ENCODE results near the gene SEC22C.

The SEC22C gene

GRCh38 chr3:42526616-42527367 is 55.0 kb downstream of the SEC22C start:
- TF ChIP-seq TAF1 (IDR thresholded peaks at IDR 0.05; ENCODE audit: borderline replicate concordance, insufficient read depth, low read length): no peak
- no peak for TF ChIP-seq POLR2AphosphoS5 (IDR thresholded peaks at IDR 0.05; ENCODE audit: low read depth, low read length)
- no peak for TF ChIP-seq FOXP2 (optimal IDR thresholded peaks at IDR 0.05; ENCODE audit: borderline replicate concordance, extremely low read depth, extremely low read length, insufficient read depth)
- TF ChIP-seq REST (IDR thresholded peaks at IDR 0.05; ENCODE audit: insufficient read depth in 1 of 2, low read depth in 2 of 2, low read length in 2 of 2): no peak
- no peak for TF ChIP-seq SIN3A (IDR thresholded peaks at IDR 0.05; ENCODE audit: borderline replicate concordance, insufficient read depth, low read length)

- no peak for TF ChIP-seq REST (IDR thresholded peaks at IDR 0.05; ENCODE audit: insufficient read depth in 1 of 2, low read depth in 2 of 2, low read length in 2 of 2)
- TF ChIP-seq POLR2AphosphoS5 (IDR thresholded peaks at IDR 0.05; ENCODE audit: low read depth, low read length): no peak
- TF ChIP-seq SIN3A (IDR thresholded peaks at IDR 0.05; ENCODE audit: borderline replicate concordance, insufficient read depth, low read length): no peak
- no peak for TF ChIP-seq TAF1 (IDR thresholded peaks at IDR 0.05; ENCODE audit: borderline replicate concordance, insufficient read depth, low read length)
- TF ChIP-seq FOXP2 (optimal IDR thresholded peaks at IDR 0.05; ENCODE audit: borderline replicate concordance, extremely low read depth, extremely low read length, insufficient read depth): no peak
Measured at GRCh38 chr3:42525736-42526345, 55.9 kb downstream of the SEC22C start.

- TF ChIP-seq SIN3A (IDR thresholded peaks at IDR 0.05; ENCODE audit: borderline replicate concordance, insufficient read depth, low read length): no peak
- TF ChIP-seq TAF1 (IDR thresholded peaks at IDR 0.05; ENCODE audit: borderline replicate concordance, insufficient read depth, low read length): no peak
- TF ChIP-seq FOXP2 (optimal IDR thresholded peaks at IDR 0.05; ENCODE audit: borderline replicate concordance, extremely low read depth, extremely low read length, insufficient read depth): no peak
- no peak for TF ChIP-seq REST (IDR thresholded peaks at IDR 0.05; ENCODE audit: insufficient read depth in 1 of 2, low read depth in 2 of 2, low read length in 2 of 2)
- TF ChIP-seq POLR2AphosphoS5 (IDR thresholded peaks at IDR 0.05; ENCODE audit: low read depth, low read length): no peak
Measured at GRCh38 chr3:42525212-42525611, 56.6 kb downstream of the SEC22C start.

- no peak for TF ChIP-seq POLR2AphosphoS5 (IDR thresholded peaks at IDR 0.05; ENCODE audit: low read depth, low read length)
- TF ChIP-seq SIN3A (IDR thresholded peaks at IDR 0.05; ENCODE audit: borderline replicate concordance, insufficient read depth, low read length): no peak
- no peak for TF ChIP-seq TAF1 (IDR thresholded peaks at IDR 0.05; ENCODE audit: borderline replicate concordance, insufficient read depth, low read length)
- TF ChIP-seq FOXP2 (optimal IDR thresholded peaks at IDR 0.05; ENCODE audit: borderline replicate concordance, extremely low read depth, extremely low read length, insufficient read depth): no peak
- TF ChIP-seq REST (IDR thresholded peaks at IDR 0.05; ENCODE audit: insufficient read depth in 1 of 2, low read depth in 2 of 2, low read length in 2 of 2): no peak
Measured at GRCh38 chr3:42524751-42525150, 57.0 kb downstream of the SEC22C start.
